Islet precursor cell (in vitro differentiated cells): ENCODE data around the gene NXF2.
"Not testable (repeated sequence)": the region's sequence is repeated elsewhere in the genome, so short reads cannot be mapped to it uniquely, and the experiment has no call there.

Source experiments
- DNase-seq: peaks from one replicate; pipeline ENCODE4 v3.0.0-alpha.2; 2018

Gene NXF2

GRCh38 chrX:102246893-102247292 is at the start of gene NXF2:
Gene NXF2 (plus strand): TSS chrX:102247167. CDS start chrX:102307079, 59,912 bp downstream.
- not testable (repeated sequence) for DNase-seq

DNA sequence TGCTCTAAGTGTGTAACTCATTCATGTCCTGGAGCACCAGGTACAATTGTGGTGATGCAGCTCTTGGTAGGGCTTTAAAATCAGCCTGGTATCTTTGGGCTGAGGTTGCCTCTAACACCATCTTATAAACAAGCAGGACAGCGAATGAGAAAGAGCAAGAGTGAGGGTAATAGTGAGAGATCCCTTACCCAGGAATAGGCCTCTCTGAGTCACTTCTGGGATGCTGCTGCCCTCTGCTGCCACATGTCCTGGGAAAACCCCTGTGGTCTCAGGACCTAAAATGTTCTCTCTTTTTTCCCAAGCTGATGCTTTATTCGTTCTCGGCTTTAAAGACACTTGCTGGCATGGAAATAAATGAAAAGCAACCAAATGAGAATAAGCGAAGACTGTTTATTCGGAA is 39.0 kb upstream of the NXF2 start:
- DNase-seq: not testable (repeated sequence)

GRCh38 chrX:102214986-102215385 is 32.0 kb upstream of the NXF2 start, which contains the start of gene TCP11X1:
Gene TCP11X1 (plus strand): TSS chrX:102215301.
- not testable (repeated sequence) for DNase-seq

GRCh38 chrX:102216497-102216896 is 30.5 kb upstream of the NXF2 start:
- DNase-seq: not testable (repeated sequence)

DNA sequence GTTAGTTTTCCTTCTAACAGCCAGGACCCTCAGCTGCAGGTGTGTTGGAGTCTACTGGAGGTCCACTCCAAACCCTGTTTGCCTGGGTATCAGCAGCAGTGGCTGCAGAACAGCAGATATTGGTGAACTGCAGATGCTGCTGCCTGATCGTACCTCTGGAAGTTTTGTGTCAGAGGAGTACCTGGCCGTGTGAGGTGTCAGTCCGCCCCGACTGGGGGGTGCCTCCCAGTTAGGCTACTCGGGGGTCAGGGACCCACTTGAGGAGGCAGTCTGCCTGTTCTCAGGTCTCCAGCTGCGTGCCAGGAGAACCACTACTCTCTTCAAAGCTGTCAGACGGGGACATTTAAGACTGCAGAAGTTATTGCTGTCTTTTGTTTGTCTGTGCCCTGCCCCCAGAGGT is 11.3 kb upstream of the NXF2 start:
- not testable (repeated sequence) for DNase-seq

DNA sequence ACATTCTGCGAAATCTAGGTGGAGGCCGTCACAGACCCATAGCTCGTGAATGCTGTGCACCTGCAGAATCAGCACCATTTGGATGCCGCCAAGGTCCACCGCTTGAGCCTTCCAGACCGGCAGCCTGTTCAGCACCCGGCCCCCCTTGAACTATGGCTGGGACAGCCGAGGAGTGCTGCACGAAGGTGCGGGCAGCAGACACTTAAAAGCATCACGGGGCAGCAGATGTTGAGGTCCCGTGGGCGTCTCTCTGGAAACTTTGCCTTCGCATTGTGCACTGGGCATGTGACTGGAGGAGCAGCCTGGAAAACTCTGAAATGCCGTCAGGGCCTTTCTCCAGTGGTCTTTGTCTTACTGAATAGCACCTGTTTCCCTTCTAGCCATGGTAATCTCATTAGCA is 6.7 kb upstream of the NXF2 start:
- not testable (repeated sequence) for DNase-seq

DNA sequence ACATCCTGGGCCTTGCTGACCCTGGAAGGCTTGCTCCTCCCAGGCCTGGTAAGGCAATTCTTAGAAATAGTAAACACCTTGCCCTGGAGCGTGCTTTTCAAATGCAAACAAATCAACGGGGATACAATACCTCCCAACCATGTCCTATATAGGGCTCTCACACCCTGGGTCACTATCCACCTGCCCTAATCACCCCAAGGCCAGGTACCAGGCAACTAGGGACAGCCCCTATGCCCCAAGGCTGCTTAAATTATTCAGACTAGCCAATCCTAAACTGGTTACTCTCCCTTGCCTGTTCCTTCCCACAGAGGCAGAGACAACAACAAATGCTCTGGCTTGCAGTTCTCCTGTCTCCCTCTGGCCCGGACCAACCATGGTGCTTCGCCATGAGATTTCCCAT is 25.3 kb downstream of the NXF2 start:
- not testable (repeated sequence) for DNase-seq

DNA sequence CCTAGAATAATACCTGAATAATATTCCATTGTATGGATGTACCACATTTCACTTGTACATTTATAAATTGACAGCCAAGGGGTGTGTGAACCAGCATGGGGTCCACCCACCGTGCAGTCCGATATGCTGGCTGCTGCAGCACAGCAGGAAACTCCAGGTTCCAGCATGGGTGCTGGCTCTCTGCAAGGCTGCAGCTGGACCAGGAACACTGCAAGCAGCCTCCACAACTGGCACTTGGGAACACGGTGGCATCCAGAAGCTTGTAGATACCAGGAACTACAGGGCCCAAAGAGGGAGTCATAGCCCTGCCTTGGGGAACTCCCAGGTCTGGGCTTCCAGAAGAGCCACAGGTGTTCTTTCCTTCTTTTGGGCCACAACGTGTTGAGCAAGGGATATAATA is 91.2 kb downstream of the NXF2 start:
- no peak for DNase-seq

DNA sequence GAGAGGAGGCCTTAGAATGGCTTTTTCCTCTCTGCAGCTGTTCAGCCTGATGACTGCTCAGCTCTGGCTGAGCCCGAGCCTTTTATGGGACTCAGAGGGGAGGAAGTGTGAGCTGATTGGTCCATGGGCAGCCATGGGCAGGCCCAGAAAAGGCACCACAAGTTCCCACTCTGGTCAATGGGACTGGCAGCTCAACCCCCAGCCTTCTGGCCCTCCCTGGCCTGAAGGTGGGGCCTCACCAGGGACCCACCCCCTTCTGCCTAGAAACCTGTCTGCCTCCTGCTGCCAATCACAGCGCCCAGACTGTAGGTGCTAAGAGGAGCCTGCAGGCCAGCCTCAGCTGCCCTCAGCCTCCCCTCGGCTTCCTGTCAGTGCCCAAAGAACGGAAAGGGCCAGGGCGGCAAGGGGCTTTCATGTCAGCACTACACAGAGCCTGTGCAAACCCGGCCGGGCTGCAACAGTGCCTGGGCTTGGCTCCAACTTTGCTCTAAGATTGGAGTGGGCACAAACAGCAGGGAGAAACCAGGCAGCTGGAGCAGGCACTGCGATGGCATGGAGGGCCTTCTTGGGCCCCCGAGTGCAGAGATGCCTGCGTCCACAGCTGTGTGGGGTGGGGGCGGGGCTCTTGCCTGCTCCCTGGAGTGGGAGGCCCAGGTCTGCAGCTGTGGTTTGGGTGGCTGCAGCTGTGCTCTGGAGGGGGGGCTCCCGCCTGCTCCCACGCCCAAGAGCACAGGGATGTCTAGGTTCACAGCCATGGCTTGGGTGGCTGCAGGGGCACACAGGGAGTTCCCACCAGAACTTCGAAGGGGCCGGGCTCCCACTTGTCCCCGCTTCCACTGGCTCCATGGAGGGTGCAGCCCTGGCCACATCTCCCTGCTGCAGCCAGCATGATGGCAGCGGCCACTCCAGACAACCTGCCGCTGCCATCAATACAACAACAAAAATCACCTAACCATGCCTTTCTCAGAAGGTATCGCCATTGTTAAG is 92.6 kb downstream of the NXF2 start:
- DNase-seq: peak; percentile 78

GRCh38 chrX:102341867-102342266 is 94.9 kb downstream of the NXF2 start:
- no peak for DNase-seq

- DNase-seq: peak; percentile 73
Observed at GRCh38 chrX:102345916-102346315, 98.9 kb downstream of the NXF2 start.
